ENCODE data around the gene SPTBN2. TPM values are rescaled to one million over a fixed set of nuclear protein-coding genes. Genes with fewer than 3 reads are reported as not detected.

The SPTBN2 gene
- total and polyA plus RNA-seq, 2 donors from 2014 or later, result 64.9 to 69.8 TPM

- FAIRE-seq, result no peak
- Histone ChIP-seq H3K4me3 (ENCODE audit: low read length in 3 of 3) (no peak overlapping the region), H3K9me3 (ENCODE audit: control insufficient read depth in 2 of 3, insufficient read depth in 1 of 3, low read length in 3 of 3) (no peaks in the 10 kb centered on the region), H3K27me3 (ENCODE audit: control insufficient read depth, insufficient read depth, low read length) (no peaks in the 10 kb centered on the region), H3K36me3 (ENCODE audit: control insufficient read depth in 2 of 3, insufficient read depth in 3 of 3, low read length in 3 of 3) (no peaks in the 10 kb centered on the region), H3K27ac (ENCODE audit: low read depth in 2 of 2, low read length in 2 of 2) (no peak overlapping the region), H3K9ac (ENCODE audit: low read length in 3 of 3) (no peak overlapping the region), H3K4me1 (ENCODE audit: control insufficient read depth in 2 of 3, insufficient read depth in 2 of 3, low read depth in 1 of 3, low read length in 3 of 3) (no peaks in the 10 kb centered on the region)
- DNase-seq, result no peak
- intact Hi-C loops (cut with DNase I), result no loop called here
- no peak for TF ChIP-seq CTCF (IDR thresholded peaks at IDR 0.05; ENCODE audit: borderline replicate concordance, extremely low read depth, insufficient read depth)
Measured at GRCh38 chr11:66749091-66749490, 20.1 kb upstream of the SPTBN2 start.

DNA sequence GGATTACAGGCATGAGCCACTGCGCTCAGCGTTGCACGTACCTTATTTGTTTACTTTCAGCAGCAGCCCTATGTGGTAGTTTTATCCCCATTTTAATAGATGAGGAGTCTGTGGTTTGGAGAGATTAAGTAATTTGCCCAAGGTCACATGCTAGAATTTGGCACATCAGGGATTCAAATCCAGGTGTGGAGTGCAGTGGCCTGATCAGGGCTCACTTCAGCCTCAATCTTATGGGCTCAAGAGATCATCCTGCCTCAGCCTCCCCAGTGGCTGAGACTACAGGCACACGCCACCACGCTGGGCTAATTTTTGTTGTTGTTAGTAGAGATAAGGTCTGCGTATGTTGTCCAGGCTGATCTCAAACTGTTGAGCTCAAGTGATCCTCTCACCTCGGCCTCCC is 18.5 kb upstream of the SPTBN2 start:
- intact Hi-C loops (cut with DNase I), result no loop called here
- no peak for DNase-seq
- H3K27ac ChIP-seq (ENCODE audit: low read depth in 2 of 2, low read length in 2 of 2), result no peak overlapping the region

GRCh38 chr11:66745356-66746235 is 16.6 kb upstream of the SPTBN2 start:
- H3K4me3 ChIP-seq (ENCODE audit: low read length in 3 of 3), result peak overlapping the region; percentile 7 to 86 (median 52)
- no peaks in the 10 kb centered on the region for H3K27me3 ChIP-seq (ENCODE audit: control insufficient read depth, insufficient read depth, low read length)
- intact Hi-C loops (cut with DNase I), result no loop called here
- H3K36me3 ChIP-seq (ENCODE audit: control insufficient read depth in 2 of 3, insufficient read depth in 3 of 3, low read length in 3 of 3), result no peaks in the 10 kb centered on the region
- FAIRE-seq (no peak), DNase-seq (peak in 4 of 5 donors; percentile 13 to 79 (median 54))
- H3K9me3 ChIP-seq (ENCODE audit: control insufficient read depth in 2 of 3, insufficient read depth in 1 of 3, low read length in 3 of 3), result no peaks in the 10 kb centered on the region
- H3K27ac ChIP-seq (ENCODE audit: low read depth in 2 of 2, low read length in 2 of 2), result peak overlapping the region; percentile 51 to 82
- TF ChIP-seq CTCF (IDR thresholded peaks at IDR 0.05; ENCODE audit: borderline replicate concordance, extremely low read depth, insufficient read depth), result no peak
- H3K9ac ChIP-seq (ENCODE audit: low read length in 3 of 3), result peak overlapping the region in 2 of 3 donors; percentile 48 to 58
- no peaks in the 10 kb centered on the region for H3K4me1 ChIP-seq (ENCODE audit: control insufficient read depth in 2 of 3, insufficient read depth in 2 of 3, low read depth in 1 of 3, low read length in 3 of 3)

More for the DNA sequence above, 18.5 kb upstream of the SPTBN2 start:
- Histone ChIP-seq H3K9me3 (ENCODE audit: control insufficient read depth in 2 of 3, insufficient read depth in 1 of 3, low read length in 3 of 3) (no peaks in the 10 kb centered on the region), H3K36me3 (ENCODE audit: control insufficient read depth in 2 of 3, insufficient read depth in 3 of 3, low read length in 3 of 3) (no peaks in the 10 kb centered on the region), H3K9ac (ENCODE audit: low read length in 3 of 3) (no peak overlapping the region), H3K4me1 (ENCODE audit: control insufficient read depth in 2 of 3, insufficient read depth in 2 of 3, low read depth in 1 of 3, low read length in 3 of 3) (no peaks in the 10 kb centered on the region), H3K4me3 (ENCODE audit: low read length in 3 of 3) (no peak overlapping the region), H3K27me3 (ENCODE audit: control insufficient read depth, insufficient read depth, low read length) (no peaks in the 10 kb centered on the region)
- no peak for FAIRE-seq
- TF ChIP-seq CTCF (IDR thresholded peaks at IDR 0.05; ENCODE audit: borderline replicate concordance, extremely low read depth, insufficient read depth), result no peak
